GM23338 (cell line): ENCODE results near the gene LRRC25. TPM values are rescaled to one million over a fixed set of nuclear protein-coding genes. Genes with fewer than 3 reads are reported as not detected.

Experiments used
- ATAC-seq: fragments of 200-7000 bp; cut with Tn5 transposase; 3 replicates; pipeline ENCODE4 v1.9.1; 2020
- DNase-seq: peaks from one replicate; pipeline ENCODE4 v3.0.0-alpha.2; 2015; ENCODE audit warnings: low spot score
- H2AFZ ChIP-seq: fragments of 200-600 bp; sonication (generic); 2 replicates; pipeline ENCODE4 v1.8.0; 2016; ENCODE audit warnings: antibody characterized with exemption, mild to moderate bottlenecking, moderate library complexity
- H3F3A ChIP-seq: fragments of 200-600 bp; sonication (generic); replicated peaks from 2 replicates; pipeline ENCODE4 v1.8.0; 2017; ENCODE audit warnings: antibody characterized with exemption, mixed run types, low read depth
- H3K27ac ChIP-seq: fragments of 200-600 bp; sonication (generic); 2 replicates; pipeline ENCODE4 v1.6.1; 2016; ENCODE audit warnings: low read depth
- H3K27me3 ChIP-seq: fragments of 200-600 bp; sonication (generic); 2 replicates; pipeline ENCODE4 v1.8.0; 2016; ENCODE audit warnings: mild to moderate bottlenecking, mixed run types, moderate library complexity; ENCODE audit not compliant: insufficient read depth
- H3K36me3 ChIP-seq: fragments of 200-600 bp; sonication (generic); 2 replicates; pipeline ENCODE4 v1.8.0; 2016; ENCODE audit warnings: mild to moderate bottlenecking; ENCODE audit not compliant: insufficient read depth
- H3K4me1 ChIP-seq: fragments of 200-600 bp; sonication (generic); 2 replicates; pipeline ENCODE4 v1.8.0; 2016; ENCODE audit warnings: mild to moderate bottlenecking, moderate library complexity; ENCODE audit not compliant: insufficient read depth
- H3K4me2 ChIP-seq: fragments of 200-600 bp; sonication (generic); 2 replicates; pipeline ENCODE4 v1.7.1; 2017; ENCODE audit warnings: mixed run types
- H3K4me3 ChIP-seq: fragments of 200-600 bp; sonication (generic); 2 replicates; pipeline ENCODE4 v1.6.1; 2016; ENCODE audit warnings: mixed run types
- H3K79me2 ChIP-seq: fragments of 200-600 bp; sonication (generic); replicated peaks from 2 replicates; pipeline ENCODE4 v1.8.0; 2017; ENCODE audit warnings: mild to moderate bottlenecking; ENCODE audit not compliant: insufficient read depth
- H3K9me2 ChIP-seq: fragments of 200-600 bp; sonication (generic); 2 replicates; pipeline ENCODE4 v1.8.0; 2017; ENCODE audit not compliant: insufficient read depth
- H4K20me1 ChIP-seq: fragments of 200-600 bp; sonication (generic); replicated peaks from 2 replicates; pipeline ENCODE4 v1.8.0; 2017; ENCODE audit warnings: mild to moderate bottlenecking; ENCODE audit not compliant: insufficient read depth
- H3K27ac Mint-ChIP-seq: 2 replicates; pipeline ENCODE4 v1.8.0; 2020; ENCODE audit warnings: inconsistent platforms, mild to moderate bottlenecking, moderate library complexity, mixed read lengths
- H3K27me3 Mint-ChIP-seq: 3 replicates; pipeline ENCODE4 v1.8.0; 2022; ENCODE audit warnings: low read depth, mild to moderate bottlenecking, moderate library complexity, mixed read lengths, inconsistent platforms; ENCODE audit not compliant: insufficient read depth, poor library complexity
- H3K36me3 Mint-ChIP-seq: 3 replicates; pipeline ENCODE4 v1.8.0; 2021; ENCODE audit warnings: low read depth, mild to moderate bottlenecking, inconsistent platforms, moderate library complexity, mixed read lengths
- H3K4me1 Mint-ChIP-seq: 3 replicates; pipeline ENCODE4 v1.8.0; 2020; ENCODE audit warnings: mild to moderate bottlenecking, inconsistent platforms, mixed read lengths
- H3K4me3 Mint-ChIP-seq: 3 replicates; pipeline ENCODE4 v1.8.0; 2021; ENCODE audit warnings: moderate library complexity, mild to moderate bottlenecking, inconsistent platforms, mixed read lengths
- H3K9me3 Mint-ChIP-seq: 3 replicates; pipeline ENCODE4 v1.8.0; 2020; ENCODE audit warnings: moderate library complexity, mild to moderate bottlenecking, inconsistent platforms, mixed read lengths
- CTCF ChIP-seq, 2 experiments: fragments of 200-600 bp in 1 of 2; sonication (generic) in 1 of 2; conservative IDR thresholded peaks; 2 replicates each; pipeline versions ENCODE4 v1.5.1 to v1.6.1; 2016 to 2017; ENCODE audit warnings: antibody characterized with exemption in 2 of 2, low read depth in 2 of 2, mild to moderate bottlenecking in 2 of 2, moderate library complexity in 1 of 2
- ETS1 ChIP-seq: IDR thresholded peaks from 2 replicates; pipeline ENCODE4 v1.6.1; 2016; ENCODE audit warnings: antibody characterized with exemption
- EZH2 ChIP-seq: fragments of 200-600 bp; sonication (generic); IDR thresholded peaks from one replicate; pipeline ENCODE4 v1.8.0; 2017; ENCODE audit warnings: antibody characterized with exemption, mild to moderate bottlenecking, low read depth; ENCODE audit not compliant: unreplicated experiment
- EZH2phosphoT487 ChIP-seq: fragments of 200-600 bp; sonication (generic); IDR thresholded peaks from one replicate; pipeline ENCODE4 v1.8.1; 2018; ENCODE audit warnings: antibody characterized with exemption; ENCODE audit not compliant: unreplicated experiment
- JUNB ChIP-seq: IDR thresholded peaks from one replicate; pipeline ENCODE4 v1.6.1; 2016; ENCODE audit warnings: antibody characterized with exemption; ENCODE audit not compliant: unreplicated experiment
- NANOG ChIP-seq: IDR thresholded peaks from 2 replicates; pipeline ENCODE4 v1.6.1; 2016; ENCODE audit warnings: antibody characterized with exemption, borderline replicate concordance
- POLR2AphosphoS5 ChIP-seq: IDR thresholded peaks from 2 replicates; pipeline ENCODE4 v1.6.1; 2016; ENCODE audit warnings: antibody characterized with exemption, low read depth
- REST ChIP-seq: IDR thresholded peaks from one replicate; pipeline ENCODE4 v1.6.1; 2018; ENCODE audit warnings: antibody characterized with exemption; ENCODE audit not compliant: unreplicated experiment
- polyA plus RNA-seq: library from polyadenylated mRNA; unstranded; fragments of >200 nt; fragmentation: Nextera tagmentation; extraction: Ambion mirVana; gene quantifications from 2 replicates; pipeline ENCODE4 v1.2.1, GENCODE V29; 2016
- total RNA-seq: library from RNA; depleted of rRNA; stranded (reverse); fragments of >200 nt; shearing (Covaris generic); gene quantifications from 2 replicates; pipeline ENCODE4 v1.2.3, GENCODE V29; 2014

LRRC25 gene
- total and polyA plus RNA-seq, 2 experiments from 2014 or later, result 0.17 to 0.24 TPM

- TF ChIP-seq REST (no peak), POLR2AphosphoS5 (no peak), NANOG (no peak), EZH2phosphoT487 (no peak)
Measured at GRCh38 chr19:18418029-18418482, 20.6 kb upstream of the LRRC25 start (continued).

- Histone ChIP-seq H4K20me1 (no peaks in the 10 kb centered on the region; the same call in 1 of the 2 replicates), H3K36me3 (no peaks in the 10 kb centered on the region), H3F3A (peaks cover 24% of the 10 kb centered on the region), H3K4me3 (peak overlapping the region; percentile 73), H2AFZ (peak overlapping the region; percentile 92), H3K27me3 (peaks cover 39% of the 10 kb centered on the region), H3K9me2 (no peaks in the 10 kb centered on the region), H3K4me2 (peak overlapping the region; percentile 97), H3K79me2 (no peaks in the 10 kb centered on the region), H3K4me1 (peaks cover 8% of the 10 kb centered on the region), H3K27ac (0 out of 2 replicates have a peak overlapping the region, but pooled peaks have one; percentile 63)
- Mint-ChIP-seq H3K36me3 (no peaks in the 10 kb centered on the region), H3K9me3 (no peaks in the 10 kb centered on the region), H3K4me3 (peak overlapping the region; percentile 75), H3K27me3 (peaks cover 54% of the 10 kb centered on the region), H3K4me1 (peaks cover 33% of the 10 kb centered on the region), H3K27ac (peak overlapping the region; percentile 37; the same call in 1 of the 2 replicates)
- peak; percentile 89 for DNase-seq
- TF ChIP-seq EZH2 (no peak), ETS1 (peak; percentile 48; the same call in 1 of the 2 replicates)
- peak; percentile 52 for ATAC-seq
Measured at GRCh38 chr19:18417250-18418028, 20.0 kb upstream of the LRRC25 start.

GRCh38 chr19:18416778-18417249, 19.4 kb upstream of the LRRC25 start:
- Histone ChIP-seq H4K20me1 (no peaks in the 10 kb centered on the region; the same call in 1 of the 2 replicates), H3K27ac (peak overlapping the region; percentile 69), H3K79me2 (no peaks in the 10 kb centered on the region), H2AFZ (peak overlapping the region; percentile 92), H3K36me3 (no peaks in the 10 kb centered on the region), H3K27me3 (peaks cover 39% of the 10 kb centered on the region), H3K4me1 (peaks cover 8% of the 10 kb centered on the region), H3F3A (peaks cover 24% of the 10 kb centered on the region), H3K4me3 (peak overlapping the region; percentile 73), H3K9me2 (no peaks in the 10 kb centered on the region), H3K4me2 (peak overlapping the region; percentile 97)
- Mint-ChIP-seq H3K27ac (peak overlapping the region; percentile 37), H3K27me3 (peaks cover 52% of the 10 kb centered on the region), H3K9me3 (no peaks in the 10 kb centered on the region), H3K4me1 (peaks cover 33% of the 10 kb centered on the region), H3K36me3 (no peaks in the 10 kb centered on the region), H3K4me3 (peak overlapping the region; percentile 75)
- peak; percentile 61 for ATAC-seq
- DNase-seq, result peak; percentile 93
- TF ChIP-seq JUNB (no peak), EZH2phosphoT487 (no peak), CTCF (conservative IDR thresholded peaks at IDR 0.05; ENCODE audit: low read depth in 2 of 2) (no peak), ETS1 (no peak), NANOG (no peak), REST (no peak), EZH2 (no peak)
